ENCODE data around the gene CDKL1. TPM values are rescaled to one million over a fixed set of nuclear protein-coding genes. Genes with fewer than 3 reads are reported as not detected.

Gene CDKL1
- total RNA-seq, 1 experiment from 2014 or later = 14.4 TPM

DNA sequence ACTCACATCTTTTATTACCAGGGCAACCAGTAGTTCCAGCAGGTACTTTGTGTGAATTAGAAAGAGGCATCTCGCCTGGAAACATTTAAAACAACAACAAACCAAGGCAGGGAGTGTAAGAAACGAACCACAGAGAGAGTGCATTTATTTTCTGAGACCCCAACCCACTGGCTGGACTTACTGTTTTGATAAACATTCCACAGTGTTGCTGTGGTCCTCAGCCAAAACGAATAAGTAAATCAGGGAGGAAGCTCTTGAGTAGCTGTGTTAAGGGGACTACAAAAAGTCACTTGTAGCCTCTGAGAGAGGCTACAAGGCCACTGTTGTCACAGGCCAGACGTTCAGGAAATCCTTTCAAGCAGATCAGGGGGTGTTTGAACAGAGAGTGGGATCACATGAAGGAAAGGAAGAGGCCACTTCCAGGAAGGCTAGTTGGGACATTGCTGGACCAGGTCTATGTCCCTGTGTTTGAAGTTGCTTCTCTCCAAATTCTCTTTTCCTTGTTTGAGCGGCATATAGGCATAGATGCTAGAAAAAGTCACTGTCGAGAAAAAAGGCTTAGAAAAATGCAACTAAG lies 50.7 kb downstream of the CDKL1 start:
- no peak overlapping the region for H3K9ac ChIP-seq (ENCODE audit: low read length)
- ChIA-PET CTCF (no interaction called here), POLR2A (ENCODE audit: unreplicated experiment) (no interaction called here)
- no TSS peak for BruUV-seq (replicated peaks)
- DNase-seq (no peak), ATAC-seq (no peak)
- intact Hi-C loops (cut with micrococcal nuclease) = no loop called here
- no peaks in the 10 kb centered on the region for H3K79me2 ChIP-seq (ENCODE audit: low read length)
- H3K9me2 ChIP-seq (replicated peaks; ENCODE audit: low read length) = no peaks in the 10 kb centered on the region
- TF ChIP-seq EZH2 (IDR thresholded peaks at IDR 0.05; ENCODE audit: low read length, unreplicated experiment) = no peak
- no peak for TF ChIP-seq CTCF (conservative IDR thresholded peaks at IDR 0.05; ENCODE audit: low read depth, low read length)
- no peaks in the 10 kb centered on the region for H3F3A ChIP-seq (ENCODE audit: low read length, unreplicated experiment)
- no peak overlapping the region for H3K4me2 ChIP-seq (ENCODE audit: low read length)
- H3K27me3 ChIP-seq (ENCODE audit: low read length) = no peaks in the 10 kb centered on the region
- H3K9me3 ChIP-seq (ENCODE audit: low read length) = no peaks in the 10 kb centered on the region
- H3K36me3 ChIP-seq (ENCODE audit: low read depth, low read length) = no peaks in the 10 kb centered on the region
- peaks cover 29% of the 10 kb centered on the region for H3K4me1 ChIP-seq (ENCODE audit: insufficient read depth, low read length)
- no peak overlapping the region for H3K4me3 ChIP-seq (ENCODE audit: low read length)
- H2AFZ ChIP-seq (ENCODE audit: low read length) = no peak overlapping the region
- H4K20me1 ChIP-seq (ENCODE audit: low read length) = no peaks in the 10 kb centered on the region
- H3K27ac ChIP-seq (ENCODE audit: low read length) = no peak overlapping the region

GRCh38 chr14:50344876-50345563 lies 51.7 kb downstream of the CDKL1 start:
- Histone ChIP-seq H3K79me2 (ENCODE audit: low read length) (no peaks in the 10 kb centered on the region), H3K9ac (ENCODE audit: low read length) (no peak overlapping the region), H2AFZ (ENCODE audit: low read length) (no peak overlapping the region), H3K4me1 (ENCODE audit: insufficient read depth, low read length) (peaks cover 29% of the 10 kb centered on the region), H4K20me1 (ENCODE audit: low read length) (no peaks in the 10 kb centered on the region), H3K27me3 (ENCODE audit: low read length) (no peaks in the 10 kb centered on the region), H3F3A (ENCODE audit: low read length, unreplicated experiment) (no peaks in the 10 kb centered on the region), H3K36me3 (ENCODE audit: low read depth, low read length) (no peaks in the 10 kb centered on the region), H3K9me3 (ENCODE audit: low read length) (no peaks in the 10 kb centered on the region), H3K4me2 (ENCODE audit: low read length) (no peak overlapping the region), H3K27ac (ENCODE audit: low read length) (no peak overlapping the region), H3K4me3 (ENCODE audit: low read length) (no peak overlapping the region), H3K9me2 (replicated peaks; ENCODE audit: low read length) (no peaks in the 10 kb centered on the region)
- TF ChIP-seq CTCF (conservative IDR thresholded peaks at IDR 0.05; ENCODE audit: low read depth, low read length) (no peak), EZH2 (IDR thresholded peaks at IDR 0.05; ENCODE audit: low read length, unreplicated experiment) (no peak), EZH2phosphoT487 (IDR thresholded peaks at IDR 0.05; ENCODE audit: borderline replicate concordance, low read length) (no peak)
- intact Hi-C loops (cut with micrococcal nuclease) = loop anchor here (5.0 kb wide), 2 partner anchors 52 to 107 kb away; partner anchors contain the start of gene CDKL1
- no peak for DNase-seq
- BruUV-seq (replicated peaks) = no TSS peak
- POLR2A ChIA-PET (ENCODE audit: unreplicated experiment) = no interaction called here
- CTCF ChIA-PET = interaction anchor here (0.6 to 0.7 kb wide), 3 partner anchors 16 to 523 kb away, joined by 4 to 5 read pairs (median 5); no protein-coding TSS in a partner anchor
- no peak for ATAC-seq
